Lung (tissue), 12 donors: Measurements from ENCODE around the gene HLX. TPM values are rescaled to one million over a fixed set of nuclear protein-coding genes. Genes with fewer than 3 reads are reported as not detected.
A peak's percentile ranks its signal among the peaks of the same experiment; 100 is the strongest.

Experiments used
- ATAC-seq: fragments of 200-7000 bp; cut with Tn5 transposase; one replicate; pipeline ENCODE4 v1.9.1; 2020; ENCODE audit warnings: moderate number of reproducible peaks; ENCODE audit not compliant: insufficient read depth, low FRiP score
- DNase-seq, 3 donors: peaks; one replicate each; pipeline ENCODE4 v3.0.0-alpha.2; 2013 to 2017
- H3K27ac ChIP-seq, 2 donors: one replicate each; pipeline ENCODE4 v1.5.1; 2013; ENCODE audit warnings: mild to moderate bottlenecking in 2 of 2, moderate library complexity in 2 of 2, control low read depth in 1 of 2, inconsistent platforms in 1 of 2, low read depth in 1 of 2, low read length in 1 of 2
- H3K27me3 ChIP-seq, 3 donors: one replicate each; pipeline ENCODE4 v1.5.1; 2013; ENCODE audit warnings: low read length in 2 of 3; ENCODE audit not compliant: control insufficient read depth in 3 of 3, insufficient read depth in 3 of 3
- H3K36me3 ChIP-seq, 4 donors: one replicate each; pipeline ENCODE4 v1.5.1; 2013; ENCODE audit warnings: low read length in 4 of 4, mild to moderate bottlenecking in 1 of 4, moderate library complexity in 1 of 4; ENCODE audit not compliant: control insufficient read depth in 4 of 4, insufficient read depth in 4 of 4
- H3K4me1 ChIP-seq, 5 donors: one replicate each; pipeline ENCODE4 v1.5.1; 2013; ENCODE audit warnings: low read length in 5 of 5, mild to moderate bottlenecking in 2 of 5, moderate library complexity in 1 of 5; ENCODE audit not compliant: control insufficient read depth in 5 of 5, insufficient read depth in 5 of 5
- H3K4me3 ChIP-seq: one replicate; pipeline ENCODE4 v1.5.1; 2013; ENCODE audit warnings: mild to moderate bottlenecking, control low read depth, moderate library complexity
- H3K9ac ChIP-seq, 2 donors: one replicate each; pipeline ENCODE4 v1.5.1; 2013; ENCODE audit warnings: low read length in 2 of 2, control low read depth in 1 of 2; ENCODE audit not compliant: insufficient read depth in 1 of 2
- H3K9me3 ChIP-seq, 4 donors: one replicate each; pipeline ENCODE4 v1.5.1; 2013; ENCODE audit warnings: low read length in 3 of 4, mild to moderate bottlenecking in 1 of 4, moderate library complexity in 1 of 4; ENCODE audit not compliant: control insufficient read depth in 4 of 4, insufficient read depth in 3 of 4
- WGBS, 2 donors: extraction: QIAGEN DNeasy Blood & Tissue Kit; methylation state at CpG; one replicate each; pipeline ENCODE4 v1.1.7; 2013; 5-methylcytosine and 5-hydroxymethylcytosine counted together
- polyA plus RNA-seq, 2 donors: library from polyadenylated mRNA; stranded (reverse); fragments of 200-250 nt; gene quantifications; one replicate each; pipeline ENCODE4 v1.2.1, GENCODE V29; 2013
- total RNA-seq, 2 donors: library from RNA; depleted of rRNA in 1 of 2; stranded (reverse); fragments of >200 nt in 1 of 2; gene quantifications; one replicate each; pipeline ENCODE4 v1.2.1, GENCODE V29; 2014 to 2021
- TF ChIP-seq, protein P1 (sequence below): IDR thresholded peaks from 2 replicates; pipeline ENCODE4 v1.5.1; 2012; ENCODE audit warnings: mild to moderate bottlenecking; ENCODE audit errors: control extremely low read depth, extremely low read depth
- donor health status: control.
- donor health status: control.
- donor health status: Bipolar disorder and iron deficiency.
- donor health status: healthy.
- donor health status: DM: yes; HTN: yes; CAD: no.

HLX gene
- total and polyA plus RNA-seq, 4 donors = 14.8 to 36.7 (median 25.7) TPM

DNA sequence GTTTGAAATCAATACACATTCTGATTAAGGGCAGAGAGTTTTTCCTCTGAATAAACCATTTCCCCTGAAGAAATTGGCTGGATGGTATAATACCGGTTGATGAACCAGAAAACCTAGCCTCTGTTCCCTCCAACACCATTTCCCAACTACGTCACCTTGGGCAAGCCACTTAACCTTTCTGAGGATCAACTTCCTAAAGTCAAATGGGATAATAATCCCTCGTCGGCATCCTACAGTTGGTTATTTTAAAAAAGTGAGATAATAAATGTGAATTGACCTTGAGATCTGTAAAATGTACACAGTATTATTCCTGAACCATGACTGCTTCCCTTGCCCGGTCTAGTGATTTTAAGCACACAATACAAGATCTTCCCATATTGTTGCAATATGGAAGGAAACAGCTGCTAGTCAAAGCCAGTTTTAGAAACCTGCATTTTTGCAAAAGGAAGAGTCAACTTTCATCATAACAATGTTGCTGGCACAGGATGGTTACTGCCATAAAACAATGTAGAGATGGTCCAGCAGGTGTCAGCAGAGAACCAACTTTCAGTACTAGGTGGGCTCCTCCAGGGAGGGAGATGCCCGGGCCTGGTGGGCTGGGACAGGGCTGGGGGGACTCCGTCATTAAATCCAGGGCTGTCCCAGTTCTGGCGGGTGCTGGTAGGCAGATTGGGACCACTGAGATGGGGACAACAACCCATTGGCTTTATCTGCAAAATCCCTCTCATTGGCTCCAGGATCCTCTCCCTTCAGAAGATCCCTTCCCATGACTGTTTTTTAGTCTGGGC lies 5.2 kb upstream of the HLX start:
- no peak overlapping the region for H3K27ac ChIP-seq

DNA sequence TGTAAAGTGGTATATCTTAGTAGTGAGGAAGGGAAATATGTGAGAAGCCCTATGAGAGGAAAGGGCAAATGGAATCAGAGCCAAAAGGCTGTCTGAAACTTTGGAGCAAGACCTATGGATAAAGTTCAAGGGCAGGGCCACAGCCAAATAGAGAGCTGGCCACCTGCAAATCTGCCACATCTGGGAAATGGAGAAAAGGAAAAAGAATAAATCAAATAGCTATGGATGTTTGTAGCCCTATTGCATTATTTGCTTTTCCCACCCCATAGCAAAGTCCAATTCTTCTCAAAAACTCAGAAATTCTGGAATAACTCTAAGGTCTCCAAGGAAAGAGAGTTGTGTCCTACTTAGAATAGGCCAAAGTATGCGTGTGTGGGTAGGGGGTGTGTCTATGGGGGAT lies 4.0 kb upstream of the HLX start:
- ATAC-seq = no peak
- WGBS, 2 donors = 81 to 94% methylated on average over 1 of the region's 1 CpG

More for the DNA sequence above, 5.2 kb upstream of the HLX start:
- Histone ChIP-seq H3K4me3 (no peak overlapping the region), H3K9me3 (no peaks in the 10 kb centered on the region), H3K9ac (no peak overlapping the region), H3K4me1 (peaks cover 0 to 48% (median 4%) of the 10 kb centered on the region in 5 donors), H3K27me3 (peaks cover 0 to 29% (median 0%) of the 10 kb centered on the region in 3 donors), H3K36me3 (no peaks in the 10 kb centered on the region)
- WGBS, 2 donors = 22 to 26% methylated on average over 8 of the region's 8 CpGs
- TF ChIP-seq, protein P1, sequence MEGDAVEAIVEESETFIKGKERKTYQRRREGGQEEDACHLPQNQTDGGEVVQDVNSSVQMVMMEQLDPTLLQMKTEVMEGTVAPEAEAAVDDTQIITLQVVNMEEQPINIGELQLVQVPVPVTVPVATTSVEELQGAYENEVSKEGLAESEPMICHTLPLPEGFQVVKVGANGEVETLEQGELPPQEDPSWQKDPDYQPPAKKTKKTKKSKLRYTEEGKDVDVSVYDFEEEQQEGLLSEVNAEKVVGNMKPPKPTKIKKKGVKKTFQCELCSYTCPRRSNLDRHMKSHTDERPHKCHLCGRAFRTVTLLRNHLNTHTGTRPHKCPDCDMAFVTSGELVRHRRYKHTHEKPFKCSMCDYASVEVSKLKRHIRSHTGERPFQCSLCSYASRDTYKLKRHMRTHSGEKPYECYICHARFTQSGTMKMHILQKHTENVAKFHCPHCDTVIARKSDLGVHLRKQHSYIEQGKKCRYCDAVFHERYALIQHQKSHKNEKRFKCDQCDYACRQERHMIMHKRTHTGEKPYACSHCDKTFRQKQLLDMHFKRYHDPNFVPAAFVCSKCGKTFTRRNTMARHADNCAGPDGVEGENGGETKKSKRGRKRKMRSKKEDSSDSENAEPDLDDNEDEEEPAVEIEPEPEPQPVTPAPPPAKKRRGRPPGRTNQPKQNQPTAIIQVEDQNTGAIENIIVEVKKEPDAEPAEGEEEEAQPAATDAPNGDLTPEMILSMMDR = peak; percentile 37
- DNase-seq (peak; percentile 78 to 90 (median 84)), ATAC-seq (no peak)

DNA sequence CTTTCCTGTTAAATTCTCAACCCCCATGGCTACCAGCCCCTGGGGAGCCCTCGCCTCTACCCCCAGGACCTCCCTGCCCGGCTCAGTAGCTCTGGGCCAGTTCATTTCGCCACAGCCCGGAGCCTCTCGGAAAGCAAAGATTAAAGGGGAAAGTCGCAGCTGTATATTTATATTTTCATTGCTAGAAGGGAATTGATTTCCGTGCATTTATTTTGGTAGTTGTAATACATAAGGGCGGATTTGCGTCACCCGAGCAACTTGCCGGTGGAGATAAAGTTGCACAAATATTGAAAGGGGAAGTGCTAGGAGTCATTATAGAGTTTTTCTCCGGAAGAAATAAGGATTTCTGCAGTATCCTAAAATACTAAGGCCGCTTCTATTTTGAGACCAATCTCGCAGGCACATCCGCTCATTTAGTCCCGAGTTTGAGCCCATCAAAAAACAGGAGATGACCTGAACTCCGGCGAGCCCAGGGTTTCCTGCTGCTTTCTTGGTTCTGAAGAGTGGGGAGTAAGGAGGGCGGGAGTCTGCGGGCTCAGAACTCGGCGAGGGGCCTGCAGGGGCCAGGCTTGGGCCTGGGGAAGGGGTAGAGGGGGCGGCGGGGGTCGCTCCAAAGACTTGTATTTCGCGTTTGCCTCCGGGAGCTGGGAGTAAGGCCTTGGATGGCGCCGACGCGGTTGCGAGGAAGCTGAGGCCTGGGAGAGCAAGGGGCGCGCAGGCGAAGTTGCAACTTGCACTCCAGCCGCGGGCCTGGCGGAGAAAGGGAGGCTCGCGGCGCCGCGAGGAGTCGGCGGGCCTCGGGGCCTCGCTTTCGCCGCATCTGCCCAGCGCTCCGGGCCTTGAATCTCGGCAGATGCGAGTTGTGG lies 2.5 kb upstream of the HLX start:
- 10 to 17% methylated on average over 50 to 54 of the region's 54 CpGs for WGBS, 2 donors
- peak; percentile 56 to 77 (median 70) for DNase-seq

More for the DNA sequence above, 4.0 kb upstream of the HLX start:
- Histone ChIP-seq H3K27ac (no peak overlapping the region), H3K4me1 (peaks cover 0 to 48% (median 4%) of the 10 kb centered on the region in 5 donors), H3K9me3 (no peaks in the 10 kb centered on the region), H3K36me3 (peaks cover 0 to 8% (median 0%) of the 10 kb centered on the region in 4 donors), H3K4me3 (no peak overlapping the region), H3K9ac (no peak overlapping the region), H3K27me3 (peaks cover 0 to 29% (median 0%) of the 10 kb centered on the region in 3 donors)
- TF ChIP-seq, protein P1 = no peak
- DNase-seq = peak in 1 of 3 donors; percentile 10

More for the DNA sequence above, 2.5 kb upstream of the HLX start:
- H3K9me3 ChIP-seq = no peaks in the 10 kb centered on the region
- peaks cover 0 to 19% (median under 1%) of the 10 kb centered on the region in 4 donors for H3K36me3 ChIP-seq
- peaks cover 0 to 38% (median 0%) of the 10 kb centered on the region in 3 donors for H3K27me3 ChIP-seq
- H3K4me1 ChIP-seq = peaks cover 0 to 53% (median 4%) of the 10 kb centered on the region in 5 donors
- no peak for ATAC-seq
- peak overlapping the region; percentile 37 for H3K4me3 ChIP-seq
- H3K27ac ChIP-seq = peak overlapping the region; percentile 80 to 81
- TF ChIP-seq, protein P1 = no peak
- H3K9ac ChIP-seq = peak overlapping the region in 1 of 2 donors; percentile 86
